Measurements from ENCODE around the gene MAP7D1.
"Not testable (repeated sequence)": the region's sequence is repeated elsewhere in the genome, so short reads cannot be mapped to it uniquely, and the experiment has no call there.

MAP7D1 gene

GRCh38 chr1:36151845-36152203 lies 4.1 kb upstream of the MAP7D1 start:
- no peak for DNase-seq (ENCODE audit: low spot score)

- DNase-seq (ENCODE audit: low spot score), result no peak
Observed at GRCh38 chr1:36153476-36153875, 2.5 kb upstream of the MAP7D1 start.

- DNase-seq (ENCODE audit: low spot score), result no peak
Observed at GRCh38 chr1:36154335-36154734, 1.6 kb upstream of the MAP7D1 start.

GRCh38 chr1:36154765-36155407 lies 1.1 kb upstream of the MAP7D1 start:
- DNase-seq (ENCODE audit: low spot score), result no peak

- peak; percentile 61 for DNase-seq (ENCODE audit: low spot score)
Observed at GRCh38 chr1:36156329-36157114, 562 bp downstream of the MAP7D1 start.

- peak; percentile 21 for DNase-seq (ENCODE audit: low spot score)
Observed at GRCh38 chr1:36157115-36157903, 1.3 kb downstream of the MAP7D1 start.

DNA sequence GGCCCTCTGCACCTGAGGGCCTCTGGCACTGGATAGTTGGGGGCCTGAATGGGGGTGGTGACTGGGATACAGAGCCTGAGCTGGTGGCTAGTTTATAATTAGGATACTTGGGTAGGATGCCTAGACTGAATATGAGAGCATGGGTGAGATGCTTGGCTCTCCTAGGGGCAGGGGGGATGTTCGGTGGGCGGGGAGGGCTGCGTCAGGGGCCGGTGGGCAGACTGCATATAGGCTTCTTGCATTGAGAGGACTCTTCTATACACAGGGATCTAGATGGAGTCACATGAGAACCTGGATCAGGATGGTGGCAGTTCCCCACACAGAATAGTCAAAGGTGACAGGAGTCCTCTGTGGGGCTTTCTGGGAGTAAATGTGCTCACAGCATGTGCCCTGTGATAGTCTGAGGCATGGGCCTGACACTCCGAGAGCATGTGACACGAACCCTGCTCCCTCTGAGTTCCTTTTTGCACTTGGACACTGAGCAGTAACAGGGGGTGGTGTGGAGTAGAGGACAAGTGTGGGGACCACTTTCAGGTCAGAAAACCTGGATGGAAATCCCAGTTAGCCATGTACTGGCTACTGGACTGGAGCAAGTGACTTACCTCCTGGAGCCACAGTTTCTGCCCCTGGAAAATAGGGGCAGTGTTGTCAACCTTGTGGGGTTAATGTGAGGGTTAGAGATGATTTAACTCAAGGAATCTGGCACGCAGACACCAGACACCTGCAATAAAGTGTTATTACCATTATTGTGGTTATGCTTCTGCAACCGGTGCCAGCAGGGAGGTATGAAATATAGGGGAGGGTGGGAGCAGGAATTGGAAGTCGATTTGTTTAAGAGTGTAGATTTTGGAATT lies 2.2 kb downstream of the MAP7D1 start:
- DNase-seq (ENCODE audit: low spot score), result no peak

DNA sequence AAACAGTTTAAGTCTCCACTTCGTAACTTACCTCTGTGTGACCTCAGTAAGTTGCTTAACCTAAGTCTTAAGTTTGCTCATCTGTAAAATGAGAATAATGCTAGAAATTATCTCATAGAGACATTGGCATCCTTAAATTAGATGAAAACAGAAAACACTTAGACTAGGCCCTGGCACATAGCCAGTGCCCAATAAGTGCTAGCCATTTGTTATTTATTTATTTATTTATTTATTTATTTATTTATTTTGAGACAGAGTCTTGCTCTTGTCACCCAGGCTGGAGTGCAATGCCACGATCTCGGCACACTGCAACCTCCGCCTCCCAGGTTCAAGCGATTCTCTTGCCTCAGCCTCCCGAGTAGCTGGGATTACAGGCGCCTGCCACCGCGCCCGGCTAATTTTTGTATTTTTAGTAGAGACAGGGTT lies 2.9 kb downstream of the MAP7D1 start:
- not testable (repeated sequence) for DNase-seq (ENCODE audit: low spot score)

GRCh38 chr1:36159614-36160387 lies 3.8 kb downstream of the MAP7D1 start:
- DNase-seq (ENCODE audit: low spot score), result no peak

DNA sequence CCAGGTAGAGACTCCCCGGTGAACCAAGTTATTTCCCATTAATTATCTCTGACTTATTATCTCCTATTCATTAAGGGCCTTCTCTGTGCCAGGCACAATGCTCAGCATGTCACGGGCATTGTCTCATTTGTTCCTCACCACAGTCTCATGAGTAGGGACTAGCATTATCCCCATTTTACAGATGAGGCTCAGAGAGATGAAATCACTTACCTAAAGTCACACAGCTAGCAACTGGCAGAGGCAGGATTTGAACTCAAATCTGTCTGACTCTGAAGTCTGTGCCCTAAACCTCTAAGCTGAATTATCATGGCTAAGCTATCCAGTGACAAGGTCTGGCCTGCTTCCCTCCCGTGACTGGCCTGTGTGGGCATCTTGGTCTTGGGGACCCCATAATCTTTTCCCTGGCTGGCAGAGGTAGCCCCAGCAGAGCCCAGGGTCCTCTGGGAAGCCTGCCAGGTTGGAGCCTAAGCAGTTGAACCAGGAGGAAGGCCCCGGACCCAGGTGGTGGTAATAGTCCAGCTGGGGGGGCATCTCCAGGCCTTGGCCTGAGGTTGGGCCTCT lies 4.5 kb downstream of the MAP7D1 start:
- DNase-seq (ENCODE audit: low spot score), result no peak

DNA sequence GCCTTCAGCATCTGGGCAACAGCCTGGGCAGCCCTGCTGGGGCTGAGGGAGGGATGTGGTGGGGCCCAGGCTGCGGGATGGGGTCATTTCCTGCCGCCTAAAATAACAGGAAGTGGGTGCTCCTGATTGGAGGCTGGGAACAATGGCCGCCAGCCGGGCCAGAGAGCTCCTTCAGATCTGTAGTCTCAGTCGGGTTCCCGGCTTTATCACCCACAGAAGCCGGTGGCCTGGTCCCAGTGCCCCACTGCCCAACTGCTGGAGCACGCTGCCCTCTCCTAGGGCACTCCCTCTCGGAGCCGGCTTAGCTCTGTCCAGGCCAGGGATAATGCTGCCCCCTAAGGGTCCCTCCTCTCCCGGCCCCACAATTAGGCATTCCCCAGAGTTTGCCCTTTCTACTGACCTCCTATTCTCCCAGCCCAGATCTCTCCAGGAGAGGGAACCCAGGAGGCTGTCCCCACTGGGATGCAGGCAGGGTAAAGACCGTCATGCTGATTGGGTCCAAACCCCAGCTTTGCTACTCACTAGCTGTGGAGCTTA lies 5.1 kb downstream of the MAP7D1 start:
- DNase-seq (ENCODE audit: low spot score), result peak; percentile 59

DNA sequence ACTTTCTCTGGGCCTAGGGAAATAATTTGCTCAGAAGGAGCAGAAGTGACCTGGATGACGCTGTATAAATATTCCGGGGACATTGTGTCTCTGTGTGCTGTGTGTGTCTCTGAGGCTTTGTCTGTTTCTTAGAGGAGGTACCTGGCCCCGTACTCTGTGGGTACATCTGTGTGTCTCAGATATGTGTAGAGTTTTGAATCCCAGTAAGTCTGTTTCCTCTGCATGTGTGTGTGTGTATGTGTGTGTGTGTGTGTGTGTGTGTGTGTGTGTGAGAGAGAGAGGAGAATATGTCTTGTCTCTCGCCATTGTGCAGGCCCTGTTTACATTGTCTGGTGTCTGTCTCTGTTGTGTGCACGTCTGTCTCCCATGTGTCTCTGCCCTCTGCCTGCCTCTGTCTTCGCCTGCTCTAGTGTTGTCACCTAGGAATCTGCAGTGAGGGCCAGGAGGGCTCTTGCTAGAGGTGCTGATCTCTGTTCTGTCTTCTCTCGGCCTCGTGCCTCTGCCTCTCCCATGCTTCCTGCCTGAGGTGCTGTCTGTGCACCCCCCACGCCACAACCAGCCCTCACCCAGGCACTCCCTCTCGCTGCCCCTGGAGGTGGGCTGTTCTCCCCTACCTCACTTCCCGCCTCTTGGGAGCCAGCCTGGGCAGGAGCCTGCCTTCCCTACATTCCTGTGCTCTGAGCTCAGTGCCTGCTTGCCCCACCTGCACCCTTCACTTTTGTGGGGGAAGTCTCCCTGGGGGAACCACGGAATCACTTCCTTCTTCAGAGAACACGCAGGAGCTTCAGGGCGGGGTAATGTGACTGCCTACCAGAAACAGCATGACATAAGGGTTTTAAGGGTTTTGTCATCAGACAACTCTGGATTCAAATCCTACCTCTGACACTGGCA lies 5.9 kb downstream of the MAP7D1 start:
- DNase-seq (ENCODE audit: low spot score), result no peak

- DNase-seq (ENCODE audit: low spot score), result no peak
Observed at GRCh38 chr1:36162680-36163239, 6.8 kb downstream of the MAP7D1 start.

GRCh38 chr1:36163426-36163825 lies 7.5 kb downstream of the MAP7D1 start:
- no peak for DNase-seq (ENCODE audit: low spot score)

DNA sequence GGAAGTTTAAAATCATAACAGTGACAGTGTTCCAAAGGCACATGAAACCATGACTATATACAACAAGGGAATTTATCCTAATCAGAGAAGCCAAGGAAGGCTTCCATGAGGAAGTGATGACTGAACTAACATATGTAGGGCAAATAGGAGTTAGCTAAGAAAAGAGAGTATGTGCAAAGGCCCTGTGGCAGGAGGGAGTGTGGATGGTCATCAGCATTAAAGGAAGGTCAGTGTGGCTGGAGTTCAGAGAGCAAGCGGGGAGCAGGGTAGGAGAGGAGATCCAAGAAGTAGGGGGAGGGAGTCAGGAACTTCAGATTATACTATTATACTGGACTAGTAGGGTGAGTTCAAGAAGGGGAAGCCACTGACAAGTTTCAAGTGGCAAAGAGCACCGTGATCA lies 8.4 kb downstream of the MAP7D1 start:
- DNase-seq (ENCODE audit: low spot score), result no peak

- DNase-seq (ENCODE audit: low spot score), result no peak
Observed at GRCh38 chr1:36165145-36165544, 9.2 kb downstream of the MAP7D1 start.

GRCh38 chr1:36166136-36166535 lies 10.2 kb downstream of the MAP7D1 start:
- no peak for DNase-seq (ENCODE audit: low spot score)

GRCh38 chr1:36166938-36167905 lies 11.3 kb downstream of the MAP7D1 start:
- DNase-seq (ENCODE audit: low spot score), result no peak

All from RKO (cell line).